ENCODE data around the gene PRR19.

- TF ChIP-seq CTCF (IDR thresholded peaks at IDR 0.05; ENCODE audit: low read depth, low read length): no peak
- TF ChIP-seq EZH2phosphoT487 (IDR thresholded peaks at IDR 0.05; ENCODE audit: low read depth): no peak
Observed at GRCh38 chr19:42276821-42277220, 25.1 kb upstream of the PRR19 start.
